HepG2 (cell line): Measurements from ENCODE around the gene MTMR4. TPM values are rescaled to one million over a fixed set of nuclear protein-coding genes. Genes with fewer than 3 reads are reported as not detected.

Source experiments
- FOXP1 ChIP-seq, 2 experiments: fragments of 450-650 bp in 1 of 2; IDR thresholded peaks; 2 replicates each; pipeline ENCODE4 v1.6.1; 2017 to 2018; ENCODE audit warnings: antibody characterized with exemption in 1 of 2
- GZF1 ChIP-seq: sonication (generic); formaldehyde crosslinking; IDR thresholded peaks from 2 replicates; pipeline ENCODE4 v1.5.1; 2020; ENCODE audit warnings: mild to moderate bottlenecking, missing genetic modification reagents
- HES4 ChIP-seq: sonication (generic); formaldehyde crosslinking; IDR thresholded peaks from 2 replicates; pipeline ENCODE4 v1.9.0; 2021; ENCODE audit warnings: mild to moderate bottlenecking, missing genetic modification reagents, borderline replicate concordance
- HNRNPH1 ChIP-seq: fragments of 200-400 bp; formaldehyde crosslinking; optimal IDR thresholded peaks from 2 replicates; pipeline ENCODE3; 2017; ENCODE audit warnings: mild to moderate bottlenecking, low read depth, low read length
- HOXA3 ChIP-seq: sonication (generic); formaldehyde crosslinking; IDR thresholded peaks from 2 replicates; pipeline ENCODE4 v1.5.0; 2020; ENCODE audit warnings: missing genetic modification reagents
- IRX3 ChIP-seq: sonication (generic); formaldehyde crosslinking; IDR thresholded peaks from 2 replicates; pipeline ENCODE4 v1.8.1; 2023; ENCODE audit warnings: mild to moderate bottlenecking, low read depth, missing genetic modification reagents, borderline replicate concordance
- RFX3 ChIP-seq: IDR thresholded peaks from 2 replicates; pipeline ENCODE4 v1.6.1; 2016; ENCODE audit warnings: missing biosample characterization, missing genetic modification reagents
- U2AF1 ChIP-seq: fragments of 200-400 bp; formaldehyde crosslinking; optimal IDR thresholded peaks from 2 replicates; pipeline ENCODE3; 2017; ENCODE audit warnings: mild to moderate bottlenecking, low read depth, low read length
- ZMAT3 ChIP-seq: sonication (generic); formaldehyde crosslinking; conservative IDR thresholded peaks from 2 replicates; pipeline ENCODE4 v1.7.0; 2021; ENCODE audit warnings: missing genetic modification reagents
- ZNF260 ChIP-seq: sonication (generic); formaldehyde crosslinking; IDR thresholded peaks from 2 replicates; pipeline ENCODE4 v1.4.0; 2020; ENCODE audit warnings: missing genetic modification reagents, low read depth, mild to moderate bottlenecking, borderline replicate concordance
- ZNF567 ChIP-seq: sonication (generic); formaldehyde crosslinking; IDR thresholded peaks from 2 replicates; pipeline ENCODE4 v1.8.1; 2023; ENCODE audit warnings: mild to moderate bottlenecking, missing genetic modification reagents, borderline replicate concordance
- ZNF780A ChIP-seq: sonication (generic); formaldehyde crosslinking; IDR thresholded peaks from 2 replicates; pipeline ENCODE4 v1.8.0; 2022; ENCODE audit warnings: mild to moderate bottlenecking, missing genetic modification reagents, moderate library complexity
- polyA plus RNA-seq, 8 experiments: library from polyadenylated mRNA; depleted of rRNA in 3 of 8; stranded (reverse) in 7 of 8; unstranded in 1 of 8; fragments of >200 nt; fragmentation: Illumina TruSeq in 4 of 8; extraction: Trizol in 4 of 8; gene quantifications; 2 replicates each; pipeline versions ENCODE4 v1.2.1 to v1.2.3, GENCODE V29; 2011 to 2016; ENCODE audit warnings: low read depth in 4 of 8, missing spikeins in 1 of 8, mixed read lengths in 1 of 8; ENCODE audit not compliant: insufficient read depth in 1 of 8
- total RNA-seq, 5 experiments: library from RNA; depleted of rRNA; stranded (reverse); fragments of >200 nt; fragmentation: Illumina TruSeq; extraction: Trizol; gene quantifications; 2 replicates each; pipeline ENCODE4 v1.2.3, GENCODE V29; 2016; ENCODE audit warnings: low read depth in 1 of 5
- TF ChIP-seq, protein P1 (sequence below), 2 experiments: sonication (generic) in 1 of 2; formaldehyde crosslinking in 1 of 2; IDR thresholded peaks; 2 replicates each; pipeline versions ENCODE4 v1.4.0 to v1.6.1; 2016 to 2020; ENCODE audit warnings: borderline replicate concordance in 1 of 2, low read depth in 1 of 2, mild to moderate bottlenecking in 1 of 2, missing genetic modification reagents in 1 of 2
- TF ChIP-seq, protein P2 (sequence below): sonication (generic); formaldehyde crosslinking; IDR thresholded peaks from 2 replicates; pipeline ENCODE4 v1.5.0; 2020; ENCODE audit warnings: missing genetic modification reagents, mild to moderate bottlenecking, borderline replicate concordance
- TF ChIP-seq, protein P3 (sequence below): sonication (generic); formaldehyde crosslinking; IDR thresholded peaks from 2 replicates; pipeline ENCODE4 v1.5.0; 2020; ENCODE audit warnings: mild to moderate bottlenecking, low read depth, missing genetic modification reagents, borderline replicate concordance
- TF ChIP-seq, protein P4 (sequence below): sonication (generic); formaldehyde crosslinking; IDR thresholded peaks from 2 replicates; pipeline ENCODE4 v1.9.0; 2021; ENCODE audit warnings: mild to moderate bottlenecking, missing genetic modification reagents

MTMR4 gene
- total and polyA plus RNA-seq, 2 of the 13 experiments (the other 11 are each of a cell fraction or from before 2014, with no cell fraction given), result 62.5 to 65.1 TPM

DNA sequence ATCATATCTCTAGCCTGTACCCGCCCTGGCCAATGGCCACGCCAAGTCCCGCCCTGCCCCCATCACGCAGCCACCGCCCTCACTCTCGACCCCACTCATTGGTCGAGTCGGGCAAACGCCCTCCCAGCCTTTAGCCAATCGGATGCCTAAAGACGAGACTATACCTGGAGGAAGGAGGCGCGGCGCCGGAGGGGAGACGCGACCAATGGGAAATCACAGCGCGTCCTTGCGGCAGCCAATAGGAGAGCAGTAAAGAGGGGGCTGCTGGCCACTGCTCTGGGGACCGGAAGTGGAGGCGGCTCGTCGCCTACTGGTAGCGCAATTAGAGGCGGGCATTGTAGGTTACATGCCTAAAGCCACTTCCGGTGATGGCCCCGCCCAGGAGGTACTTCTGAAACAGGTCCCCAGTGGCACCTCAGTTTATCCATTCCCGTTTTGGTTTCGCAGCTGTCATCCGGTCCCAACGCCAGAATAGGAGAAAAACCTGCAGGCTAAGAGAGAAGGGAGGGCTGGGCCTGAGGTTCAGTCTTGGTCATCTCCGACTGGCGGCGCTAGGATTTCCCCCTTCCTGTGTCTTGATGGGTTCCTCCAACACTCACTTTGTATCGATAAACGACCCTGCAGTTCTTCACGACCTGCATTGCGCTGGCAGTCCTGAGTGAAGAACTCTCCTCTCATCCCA, 3.6 kb upstream of the MTMR4 start (continued):
- no peak for TF ChIP-seq ZMAT3 (CRISPR knock-in tag)
- TF ChIP-seq, protein P1, sequence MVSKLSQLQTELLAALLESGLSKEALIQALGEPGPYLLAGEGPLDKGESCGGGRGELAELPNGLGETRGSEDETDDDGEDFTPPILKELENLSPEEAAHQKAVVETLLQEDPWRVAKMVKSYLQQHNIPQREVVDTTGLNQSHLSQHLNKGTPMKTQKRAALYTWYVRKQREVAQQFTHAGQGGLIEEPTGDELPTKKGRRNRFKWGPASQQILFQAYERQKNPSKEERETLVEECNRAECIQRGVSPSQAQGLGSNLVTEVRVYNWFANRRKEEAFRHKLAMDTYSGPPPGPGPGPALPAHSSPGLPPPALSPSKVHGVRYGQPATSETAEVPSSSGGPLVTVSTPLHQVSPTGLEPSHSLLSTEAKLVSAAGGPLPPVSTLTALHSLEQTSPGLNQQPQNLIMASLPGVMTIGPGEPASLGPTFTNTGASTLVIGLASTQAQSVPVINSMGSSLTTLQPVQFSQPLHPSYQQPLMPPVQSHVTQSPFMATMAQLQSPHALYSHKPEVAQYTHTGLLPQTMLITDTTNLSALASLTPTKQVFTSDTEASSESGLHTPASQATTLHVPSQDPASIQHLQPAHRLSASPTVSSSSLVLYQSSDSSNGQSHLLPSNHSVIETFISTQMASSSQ (IDR thresholded peaks at IDR 0.05; ENCODE audit: low read depth), result 0 out of 2 replicates have a peak, but pooled peaks have one; percentile 37
- TF ChIP-seq, protein P1 (CRISPR knock-in tag; IDR thresholded peaks at IDR 0.05; ENCODE audit: borderline replicate concordance), result peak; percentile 69; the same call in 1 of the 2 replicates
- no peak for TF ChIP-seq GZF1 (CRISPR knock-in tag)
- TF ChIP-seq HOXA3, result peak; percentile 72
- TF ChIP-seq IRX3 (CRISPR knock-in tag), result no peak
- TF ChIP-seq, protein P2, sequence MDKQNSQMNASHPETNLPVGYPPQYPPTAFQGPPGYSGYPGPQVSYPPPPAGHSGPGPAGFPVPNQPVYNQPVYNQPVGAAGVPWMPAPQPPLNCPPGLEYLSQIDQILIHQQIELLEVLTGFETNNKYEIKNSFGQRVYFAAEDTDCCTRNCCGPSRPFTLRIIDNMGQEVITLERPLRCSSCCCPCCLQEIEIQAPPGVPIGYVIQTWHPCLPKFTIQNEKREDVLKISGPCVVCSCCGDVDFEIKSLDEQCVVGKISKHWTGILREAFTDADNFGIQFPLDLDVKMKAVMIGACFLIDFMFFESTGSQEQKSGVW, result no peak
- no peak for TF ChIP-seq U2AF1
- no peak for TF ChIP-seq ZNF780A (CRISPR knock-in tag)
- no peak for TF ChIP-seq ZNF260 (CRISPR knock-in tag)
- TF ChIP-seq ZNF567 (CRISPR knock-in tag), result 0 out of 2 replicates have a peak, but pooled peaks have one; percentile 51
- TF ChIP-seq HNRNPH1, result no peak
- TF ChIP-seq FOXP1 (IDR thresholded peaks at IDR 0.05), result no peak
- TF ChIP-seq FOXP1 (CRISPR knock-in tag; IDR thresholded peaks at IDR 0.05), result no peak
- 0 out of 2 replicates have a peak, but pooled peaks have one; percentile 22 for TF ChIP-seq HES4 (CRISPR knock-in tag)
- TF ChIP-seq, protein P3, sequence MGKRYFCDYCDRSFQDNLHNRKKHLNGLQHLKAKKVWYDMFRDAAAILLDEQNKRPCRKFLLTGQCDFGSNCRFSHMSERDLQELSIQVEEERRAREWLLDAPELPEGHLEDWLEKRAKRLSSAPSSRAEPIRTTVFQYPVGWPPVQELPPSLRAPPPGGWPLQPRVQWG, result no peak
- TF ChIP-seq RFX3 (CRISPR knock-in tag), result peak; percentile 10; the same call in 1 of the 2 replicates
- TF ChIP-seq, protein P4, sequence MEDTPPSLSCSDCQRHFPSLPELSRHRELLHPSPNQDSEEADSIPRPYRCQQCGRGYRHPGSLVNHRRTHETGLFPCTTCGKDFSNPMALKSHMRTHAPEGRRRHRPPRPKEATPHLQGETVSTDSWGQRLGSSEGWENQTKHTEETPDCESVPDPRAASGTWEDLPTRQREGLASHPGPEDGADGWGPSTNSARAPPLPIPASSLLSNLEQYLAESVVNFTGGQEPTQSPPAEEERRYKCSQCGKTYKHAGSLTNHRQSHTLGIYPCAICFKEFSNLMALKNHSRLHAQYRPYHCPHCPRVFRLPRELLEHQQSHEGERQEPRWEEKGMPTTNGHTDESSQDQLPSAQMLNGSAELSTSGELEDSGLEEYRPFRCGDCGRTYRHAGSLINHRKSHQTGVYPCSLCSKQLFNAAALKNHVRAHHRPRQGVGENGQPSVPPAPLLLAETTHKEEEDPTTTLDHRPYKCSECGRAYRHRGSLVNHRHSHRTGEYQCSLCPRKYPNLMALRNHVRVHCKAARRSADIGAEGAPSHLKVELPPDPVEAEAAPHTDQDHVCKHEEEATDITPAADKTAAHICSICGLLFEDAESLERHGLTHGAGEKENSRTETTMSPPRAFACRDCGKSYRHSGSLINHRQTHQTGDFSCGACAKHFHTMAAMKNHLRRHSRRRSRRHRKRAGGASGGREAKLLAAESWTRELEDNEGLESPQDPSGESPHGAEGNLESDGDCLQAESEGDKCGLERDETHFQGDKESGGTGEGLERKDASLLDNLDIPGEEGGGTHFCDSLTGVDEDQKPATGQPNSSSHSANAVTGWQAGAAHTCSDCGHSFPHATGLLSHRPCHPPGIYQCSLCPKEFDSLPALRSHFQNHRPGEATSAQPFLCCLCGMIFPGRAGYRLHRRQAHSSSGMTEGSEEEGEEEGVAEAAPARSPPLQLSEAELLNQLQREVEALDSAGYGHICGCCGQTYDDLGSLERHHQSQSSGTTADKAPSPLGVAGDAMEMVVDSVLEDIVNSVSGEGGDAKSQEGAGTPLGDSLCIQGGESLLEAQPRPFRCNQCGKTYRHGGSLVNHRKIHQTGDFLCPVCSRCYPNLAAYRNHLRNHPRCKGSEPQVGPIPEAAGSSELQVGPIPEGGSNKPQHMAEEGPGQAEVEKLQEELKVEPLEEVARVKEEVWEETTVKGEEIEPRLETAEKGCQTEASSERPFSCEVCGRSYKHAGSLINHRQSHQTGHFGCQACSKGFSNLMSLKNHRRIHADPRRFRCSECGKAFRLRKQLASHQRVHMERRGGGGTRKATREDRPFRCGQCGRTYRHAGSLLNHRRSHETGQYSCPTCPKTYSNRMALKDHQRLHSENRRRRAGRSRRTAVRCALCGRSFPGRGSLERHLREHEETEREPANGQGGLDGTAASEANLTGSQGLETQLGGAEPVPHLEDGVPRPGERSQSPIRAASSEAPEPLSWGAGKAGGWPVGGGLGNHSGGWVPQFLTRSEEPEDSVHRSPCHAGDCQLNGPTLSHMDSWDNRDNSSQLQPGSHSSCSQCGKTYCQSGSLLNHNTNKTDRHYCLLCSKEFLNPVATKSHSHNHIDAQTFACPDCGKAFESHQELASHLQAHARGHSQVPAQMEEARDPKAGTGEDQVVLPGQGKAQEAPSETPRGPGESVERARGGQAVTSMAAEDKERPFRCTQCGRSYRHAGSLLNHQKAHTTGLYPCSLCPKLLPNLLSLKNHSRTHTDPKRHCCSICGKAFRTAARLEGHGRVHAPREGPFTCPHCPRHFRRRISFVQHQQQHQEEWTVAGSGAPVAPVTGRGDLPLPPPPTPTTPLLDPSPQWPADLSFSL (CRISPR knock-in tag), result no peak
